ENCODE measurements around the gene SMG7. TPM values are rescaled to one million over a fixed set of nuclear protein-coding genes. Genes with fewer than 3 reads are reported as not detected.

The SMG7 gene
- total RNA-seq, 1 experiment from 2014 or later, result 54.1 TPM

GRCh38 chr1:183589874-183590243 lies 117.6 kb downstream of the SMG7 start:
- Histone ChIP-seq H3K4me1 (ENCODE audit: control insufficient read depth in 1 of 2, insufficient read depth in 2 of 2, low read length in 2 of 2) (peaks cover 0 to 14% of the 10 kb centered on the region in 2 experiments; a peak in 1 of 4 replicates), H3K27ac (ENCODE audit: low read depth, low read length) (no peak overlapping the region), H3K79me2 (ENCODE audit: insufficient read depth, low read length) (no peaks in the 10 kb centered on the region), H2AFZ (ENCODE audit: low read depth, low read length, poor library complexity, severe bottlenecking) (no peak overlapping the region), H3K9me3 (ENCODE audit: control insufficient read depth in 1 of 2, insufficient read depth in 1 of 2, low read depth in 1 of 2, low read length in 2 of 2) (no peaks in the 10 kb centered on the region), H3K4me3 (replicated peaks in 1 of 2; ENCODE audit: low read depth in 1 of 2, low read length in 2 of 2) (no peak overlapping the region), H3K36me3 (ENCODE audit: control insufficient read depth in 1 of 2, insufficient read depth in 2 of 2, low read length in 2 of 2) (no peaks in the 10 kb centered on the region), H3K9me2 (ENCODE audit: insufficient read depth) (no peaks in the 10 kb centered on the region), H3K9ac (ENCODE audit: low read length) (no peak overlapping the region), H3K4me2 (ENCODE audit: low read length) (no peak overlapping the region), H4K20me1 (ENCODE audit: insufficient read depth) (no peaks in the 10 kb centered on the region), H3K27me3 (ENCODE audit: insufficient read depth, low read length) (no peaks in the 10 kb centered on the region)
- POLR2A ChIA-PET, result no interaction called here
- no TSS peak for BruUV-seq (replicated peaks)
- TF ChIP-seq, protein P1, sequence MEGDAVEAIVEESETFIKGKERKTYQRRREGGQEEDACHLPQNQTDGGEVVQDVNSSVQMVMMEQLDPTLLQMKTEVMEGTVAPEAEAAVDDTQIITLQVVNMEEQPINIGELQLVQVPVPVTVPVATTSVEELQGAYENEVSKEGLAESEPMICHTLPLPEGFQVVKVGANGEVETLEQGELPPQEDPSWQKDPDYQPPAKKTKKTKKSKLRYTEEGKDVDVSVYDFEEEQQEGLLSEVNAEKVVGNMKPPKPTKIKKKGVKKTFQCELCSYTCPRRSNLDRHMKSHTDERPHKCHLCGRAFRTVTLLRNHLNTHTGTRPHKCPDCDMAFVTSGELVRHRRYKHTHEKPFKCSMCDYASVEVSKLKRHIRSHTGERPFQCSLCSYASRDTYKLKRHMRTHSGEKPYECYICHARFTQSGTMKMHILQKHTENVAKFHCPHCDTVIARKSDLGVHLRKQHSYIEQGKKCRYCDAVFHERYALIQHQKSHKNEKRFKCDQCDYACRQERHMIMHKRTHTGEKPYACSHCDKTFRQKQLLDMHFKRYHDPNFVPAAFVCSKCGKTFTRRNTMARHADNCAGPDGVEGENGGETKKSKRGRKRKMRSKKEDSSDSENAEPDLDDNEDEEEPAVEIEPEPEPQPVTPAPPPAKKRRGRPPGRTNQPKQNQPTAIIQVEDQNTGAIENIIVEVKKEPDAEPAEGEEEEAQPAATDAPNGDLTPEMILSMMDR (IDR thresholded peaks at IDR 0.05 in 2 of 3, conservative IDR thresholded peaks at IDR 0.05 in 1 of 3; ENCODE audit: borderline replicate concordance in 1 of 3, insufficient read depth in 1 of 3, low read depth in 2 of 3, low read length in 2 of 3), result no peak
- TF ChIP-seq EZH2 (IDR thresholded peaks at IDR 0.05) (no peak), YY1 (IDR thresholded peaks at IDR 0.05; ENCODE audit: extremely low read depth, insufficient replicate concordance, low read depth, low read length) (no peak), JUND (IDR thresholded peaks at IDR 0.05) (no peak)
- TF ChIP-seq, protein P2, sequence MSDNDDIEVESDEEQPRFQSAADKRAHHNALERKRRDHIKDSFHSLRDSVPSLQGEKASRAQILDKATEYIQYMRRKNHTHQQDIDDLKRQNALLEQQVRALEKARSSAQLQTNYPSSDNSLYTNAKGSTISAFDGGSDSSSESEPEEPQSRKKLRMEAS (IDR thresholded peaks at IDR 0.05), result no peak
- CTCF ChIA-PET, result interaction anchor here (1.1 kb wide), 1 partner anchor 12 kb away, joined by 3 read pairs; no protein-coding TSS in a partner anchor
- RAD21 ChIA-PET (ENCODE audit: low non-redundant PET in 1 of 2, low total read pairs in 2 of 2, uncharacterized antibody in 2 of 2, unreplicated experiment in 2 of 2), result no interaction called here
- DNase-seq (ENCODE audit: low read depth, low spot score) (no peak), ATAC-seq (no peak)
- intact Hi-C loops (cut with micrococcal nuclease), result no loop called here
